Liver (tissue), 9 donors: ENCODE data around the gene PIEZO1. TPM values are rescaled to one million over a fixed set of nuclear protein-coding genes. Genes with fewer than 3 reads are reported as not detected.

ENCODE experiments used
- DNase-seq: peaks from one replicate; pipeline ENCODE4 v3.0.0-alpha.2; 2017; ENCODE audit warnings: low spot score
- H3K27ac ChIP-seq, 2 donors: one replicate each; pipeline ENCODE4 v1.7.0; 2013; ENCODE audit warnings: inconsistent platforms in 2 of 2, low read length in 2 of 2, control low read depth in 1 of 2, low read depth in 1 of 2, mild to moderate bottlenecking in 1 of 2
- H3K27me3 ChIP-seq, 4 donors: one replicate each; pipeline versions ENCODE4 v1.6.1 to v1.7.0; 2013; ENCODE audit warnings: low read length in 3 of 4, inconsistent platforms in 1 of 4, mild to moderate bottlenecking in 1 of 4, moderate library complexity in 1 of 4; ENCODE audit not compliant: control insufficient read depth in 4 of 4, insufficient read depth in 4 of 4
- H3K36me3 ChIP-seq, 4 donors: one replicate each; pipeline versions ENCODE4 v1.6.1 to v1.7.0; 2013; ENCODE audit warnings: low read length in 3 of 4, mild to moderate bottlenecking in 3 of 4, low read depth in 1 of 4, moderate library complexity in 1 of 4; ENCODE audit not compliant: control insufficient read depth in 4 of 4, insufficient read depth in 3 of 4
- H3K4me1 ChIP-seq, 4 donors: one replicate each; pipeline versions ENCODE4 v1.6.1 to v1.7.0; 2013; ENCODE audit warnings: low read length in 3 of 4, mild to moderate bottlenecking in 3 of 4, moderate library complexity in 1 of 4; ENCODE audit not compliant: control insufficient read depth in 4 of 4, insufficient read depth in 4 of 4
- H3K4me3 ChIP-seq, 3 donors: one replicate each; pipeline versions ENCODE4 v1.6.1 to v1.7.0; 2013; ENCODE audit warnings: low read length in 3 of 3, control low read depth in 1 of 3, low read depth in 1 of 3, mild to moderate bottlenecking in 1 of 3
- H3K9ac ChIP-seq, 2 donors: one replicate each; pipeline ENCODE4 v1.7.0; 2013; ENCODE audit warnings: low read length in 2 of 2, mild to moderate bottlenecking in 2 of 2, moderate library complexity in 2 of 2, control low read depth in 1 of 2, low read depth in 1 of 2
- H3K9me3 ChIP-seq, 4 donors: one replicate each; pipeline versions ENCODE4 v1.6.1 to v1.7.0; 2013; ENCODE audit warnings: low read length in 3 of 4; ENCODE audit not compliant: control insufficient read depth in 4 of 4
- EGR1 ChIP-seq, 2 donors: IDR thresholded peaks; 2 replicates each; pipeline ENCODE4 v1.6.1; 2016 to 2018; ENCODE audit warnings: antibody characterized with exemption in 2 of 2, low read depth in 2 of 2
- FOXA1 ChIP-seq: IDR thresholded peaks from 2 replicates; pipeline ENCODE4 v1.6.1; 2016; ENCODE audit warnings: antibody characterized with exemption
- FOXA2 ChIP-seq: IDR thresholded peaks from 2 replicates; pipeline ENCODE4 v1.6.1; 2016; ENCODE audit warnings: antibody characterized with exemption
- GABPA ChIP-seq, 2 donors: IDR thresholded peaks in 1 of 2; conservative IDR thresholded peaks in 1 of 2; 2 replicates each; pipeline ENCODE4 v1.6.1; 2016; ENCODE audit warnings: antibody characterized with exemption in 2 of 2, mild to moderate bottlenecking in 1 of 2, moderate library complexity in 1 of 2
- HNF4A ChIP-seq, 2 donors: conservative IDR thresholded peaks; 2 replicates each; pipeline ENCODE4 v1.6.1; 2016; ENCODE audit warnings: antibody characterized with exemption in 2 of 2, mild to moderate bottlenecking in 2 of 2
- HNF4G ChIP-seq: IDR thresholded peaks from 2 replicates; pipeline ENCODE4 v1.6.1; 2016; ENCODE audit warnings: antibody characterized with exemption
- JUND ChIP-seq, 2 donors: IDR thresholded peaks; 2 replicates each; pipeline ENCODE4 v1.6.1; 2016; ENCODE audit warnings: antibody characterized with exemption in 2 of 2
- NR2F2 ChIP-seq: IDR thresholded peaks from 2 replicates; pipeline ENCODE4 v1.6.1; 2016; ENCODE audit warnings: antibody characterized with exemption
- RAD21 ChIP-seq, 2 donors: IDR thresholded peaks; 2 replicates each; pipeline ENCODE4 v1.6.1; 2016; ENCODE audit warnings: antibody characterized with exemption in 2 of 2, mild to moderate bottlenecking in 2 of 2
- RXRA ChIP-seq, 2 donors: IDR thresholded peaks; 2 replicates each; pipeline ENCODE4 v1.6.1; 2017 to 2018; ENCODE audit warnings: antibody characterized with exemption in 2 of 2, mild to moderate bottlenecking in 1 of 2
- SP1 ChIP-seq: IDR thresholded peaks from 2 replicates; pipeline ENCODE4 v1.6.1; 2018; ENCODE audit warnings: antibody characterized with exemption, mild to moderate bottlenecking
- TAF1 ChIP-seq: conservative IDR thresholded peaks from 2 replicates; pipeline ENCODE4 v1.6.1; 2016; ENCODE audit warnings: antibody characterized with exemption, mild to moderate bottlenecking
- YY1 ChIP-seq: IDR thresholded peaks from 2 replicates; pipeline ENCODE4 v1.6.1; 2016; ENCODE audit warnings: antibody characterized with exemption, mild to moderate bottlenecking
- whole genome bisulfite sequencing: extraction: QIAGEN DNeasy Blood & Tissue Kit; methylation state at CpG from one replicate; pipeline ENCODE4 v1.1.7; 2013; 5-methylcytosine and 5-hydroxymethylcytosine counted together
- polyA plus RNA-seq, 2 donors: library from polyadenylated mRNA; stranded (reverse) in 1 of 2; unstranded in 1 of 2; fragments of 200-250 nt in 1 of 2; fragments of >200 nt in 1 of 2; fragmentation: Nextera tagmentation in 1 of 2; extraction: Ambion mirVana in 1 of 2; gene quantifications; one replicate each; pipeline versions ENCODE4 v1.2.1 to v1.2.3, GENCODE V29; 2013 to 2015
- total RNA-seq, 2 donors: library from RNA; depleted of rRNA; stranded (reverse); fragments of >200 nt; gene quantifications; one replicate each; pipeline ENCODE4 v1.2.3, GENCODE V29; 2014
- TF ChIP-seq, protein P1 (sequence below): IDR thresholded peaks from 2 replicates; pipeline ENCODE4 v1.6.1; 2016; ENCODE audit warnings: antibody characterized with exemption
- TF ChIP-seq, protein P2 (sequence below): IDR thresholded peaks from 2 replicates; pipeline ENCODE4 v1.6.1; 2016; ENCODE audit warnings: antibody characterized with exemption, mild to moderate bottlenecking
- TF ChIP-seq, protein P3 (sequence below): IDR thresholded peaks from 2 replicates; pipeline ENCODE4 v1.6.1; 2016; ENCODE audit warnings: antibody characterized with exemption
- TF ChIP-seq, protein P4 (sequence below): IDR thresholded peaks from 2 replicates; pipeline ENCODE4 v1.6.1; 2016; ENCODE audit warnings: antibody characterized with exemption
- TF ChIP-seq, protein P5 (sequence below): fragments of 150-350 bp; IDR thresholded peaks from 2 replicates; pipeline ENCODE4 v1.5.1; 2017; ENCODE audit warnings: improper control_type of control experiment, low read depth, low read length; ENCODE audit not compliant: missing input control
- donor health status: healthy.
- donor health status: healthy.
- donor health status: healthy.
- donor health status: healthy.
- donor health status: healthy.

Gene PIEZO1
- total and polyA plus RNA-seq, 4 donors: 15.3 to 74.7 (median 59.2) TPM

DNA sequence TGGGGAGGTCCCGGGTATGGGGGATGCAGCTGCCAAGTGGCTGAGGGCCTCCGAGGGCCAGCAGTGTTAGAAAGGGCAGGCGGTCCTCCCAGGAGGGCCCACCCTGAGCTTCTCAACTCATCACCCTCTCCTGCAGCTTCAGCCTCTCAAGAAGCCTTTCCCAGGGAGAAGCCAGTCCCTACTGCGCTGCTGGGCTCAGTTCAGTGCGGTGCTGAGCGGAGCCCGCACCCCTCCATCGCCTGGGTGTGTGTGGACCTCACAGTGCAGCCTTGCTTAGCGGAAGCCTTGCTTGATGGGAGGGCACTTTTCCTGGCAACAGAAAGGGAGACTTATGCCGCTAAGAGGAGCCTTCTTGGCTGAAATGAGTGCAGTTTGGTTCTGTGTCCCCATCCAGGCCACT lies 30.2 kb upstream of the PIEZO1 start:
- 94% methylated on average over 10 of the region's 10 CpGs for WGBS

DNA sequence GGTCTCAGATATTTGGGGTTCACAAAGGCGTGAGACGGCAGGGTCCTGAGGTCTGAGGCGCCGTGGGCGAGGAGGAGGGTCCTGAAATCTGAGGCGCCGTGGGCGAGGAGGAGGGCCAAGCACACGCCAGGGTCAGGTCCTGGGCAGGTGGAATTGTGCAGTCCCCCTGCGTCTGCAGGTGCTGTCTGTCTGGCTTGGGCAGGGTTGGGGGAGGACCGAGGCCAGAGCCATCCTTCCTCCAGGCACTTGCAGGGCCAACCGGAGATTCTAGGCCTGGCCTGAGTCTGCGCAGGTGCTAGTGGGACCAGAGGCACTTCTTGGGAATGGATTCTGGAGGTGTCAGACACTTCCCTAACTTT lies 29.1 kb upstream of the PIEZO1 start:
- H3K4me3 ChIP-seq: no peak overlapping the region
- peaks cover 0 to 6% (median 2%) of the 10 kb centered on the region in 4 donors for H3K36me3 ChIP-seq
- H3K27ac ChIP-seq: no peak overlapping the region
- TF ChIP-seq TAF1 (no peak), HNF4A (conservative IDR thresholded peaks at IDR 0.05) (no peak), RXRA (IDR thresholded peaks at IDR 0.05) (no peak), NR2F2 (no peak), FOXA1 (no peak), RAD21 (IDR thresholded peaks at IDR 0.05) (no peak), EGR1 (IDR thresholded peaks at IDR 0.05; ENCODE audit: low read depth in 2 of 2) (no peak), FOXA2 (no peak), HNF4G (no peak), SP1 (no peak), YY1 (no peak), JUND (IDR thresholded peaks at IDR 0.05) (no peak), GABPA (IDR thresholded peaks at IDR 0.05 in 1 of 2, conservative IDR thresholded peaks at IDR 0.05 in 1 of 2) (no peak)
- TF ChIP-seq, protein P1, sequence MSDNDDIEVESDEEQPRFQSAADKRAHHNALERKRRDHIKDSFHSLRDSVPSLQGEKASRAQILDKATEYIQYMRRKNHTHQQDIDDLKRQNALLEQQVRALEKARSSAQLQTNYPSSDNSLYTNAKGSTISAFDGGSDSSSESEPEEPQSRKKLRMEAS: no peak
- TF ChIP-seq, protein P2, sequence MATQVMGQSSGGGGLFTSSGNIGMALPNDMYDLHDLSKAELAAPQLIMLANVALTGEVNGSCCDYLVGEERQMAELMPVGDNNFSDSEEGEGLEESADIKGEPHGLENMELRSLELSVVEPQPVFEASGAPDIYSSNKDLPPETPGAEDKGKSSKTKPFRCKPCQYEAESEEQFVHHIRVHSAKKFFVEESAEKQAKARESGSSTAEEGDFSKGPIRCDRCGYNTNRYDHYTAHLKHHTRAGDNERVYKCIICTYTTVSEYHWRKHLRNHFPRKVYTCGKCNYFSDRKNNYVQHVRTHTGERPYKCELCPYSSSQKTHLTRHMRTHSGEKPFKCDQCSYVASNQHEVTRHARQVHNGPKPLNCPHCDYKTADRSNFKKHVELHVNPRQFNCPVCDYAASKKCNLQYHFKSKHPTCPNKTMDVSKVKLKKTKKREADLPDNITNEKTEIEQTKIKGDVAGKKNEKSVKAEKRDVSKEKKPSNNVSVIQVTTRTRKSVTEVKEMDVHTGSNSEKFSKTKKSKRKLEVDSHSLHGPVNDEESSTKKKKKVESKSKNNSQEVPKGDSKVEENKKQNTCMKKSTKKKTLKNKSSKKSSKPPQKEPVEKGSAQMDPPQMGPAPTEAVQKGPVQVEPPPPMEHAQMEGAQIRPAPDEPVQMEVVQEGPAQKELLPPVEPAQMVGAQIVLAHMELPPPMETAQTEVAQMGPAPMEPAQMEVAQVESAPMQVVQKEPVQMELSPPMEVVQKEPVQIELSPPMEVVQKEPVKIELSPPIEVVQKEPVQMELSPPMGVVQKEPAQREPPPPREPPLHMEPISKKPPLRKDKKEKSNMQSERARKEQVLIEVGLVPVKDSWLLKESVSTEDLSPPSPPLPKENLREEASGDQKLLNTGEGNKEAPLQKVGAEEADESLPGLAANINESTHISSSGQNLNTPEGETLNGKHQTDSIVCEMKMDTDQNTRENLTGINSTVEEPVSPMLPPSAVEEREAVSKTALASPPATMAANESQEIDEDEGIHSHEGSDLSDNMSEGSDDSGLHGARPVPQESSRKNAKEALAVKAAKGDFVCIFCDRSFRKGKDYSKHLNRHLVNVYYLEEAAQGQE: no peak
- TF ChIP-seq, protein P3, sequence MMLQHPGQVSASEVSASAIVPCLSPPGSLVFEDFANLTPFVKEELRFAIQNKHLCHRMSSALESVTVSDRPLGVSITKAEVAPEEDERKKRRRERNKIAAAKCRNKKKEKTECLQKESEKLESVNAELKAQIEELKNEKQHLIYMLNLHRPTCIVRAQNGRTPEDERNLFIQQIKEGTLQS: no peak
- TF ChIP-seq, protein P4, sequence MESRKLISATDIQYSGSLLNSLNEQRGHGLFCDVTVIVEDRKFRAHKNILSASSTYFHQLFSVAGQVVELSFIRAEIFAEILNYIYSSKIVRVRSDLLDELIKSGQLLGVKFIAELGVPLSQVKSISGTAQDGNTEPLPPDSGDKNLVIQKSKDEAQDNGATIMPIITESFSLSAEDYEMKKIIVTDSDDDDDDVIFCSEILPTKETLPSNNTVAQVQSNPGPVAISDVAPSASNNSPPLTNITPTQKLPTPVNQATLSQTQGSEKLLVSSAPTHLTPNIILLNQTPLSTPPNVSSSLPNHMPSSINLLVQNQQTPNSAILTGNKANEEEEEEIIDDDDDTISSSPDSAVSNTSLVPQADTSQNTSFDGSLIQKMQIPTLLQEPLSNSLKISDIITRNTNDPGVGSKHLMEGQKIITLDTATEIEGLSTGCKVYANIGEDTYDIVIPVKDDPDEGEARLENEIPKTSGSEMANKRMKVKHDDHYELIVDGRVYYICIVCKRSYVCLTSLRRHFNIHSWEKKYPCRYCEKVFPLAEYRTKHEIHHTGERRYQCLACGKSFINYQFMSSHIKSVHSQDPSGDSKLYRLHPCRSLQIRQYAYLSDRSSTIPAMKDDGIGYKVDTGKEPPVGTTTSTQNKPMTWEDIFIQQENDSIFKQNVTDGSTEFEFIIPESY: no peak
- TF ChIP-seq, protein P5, sequence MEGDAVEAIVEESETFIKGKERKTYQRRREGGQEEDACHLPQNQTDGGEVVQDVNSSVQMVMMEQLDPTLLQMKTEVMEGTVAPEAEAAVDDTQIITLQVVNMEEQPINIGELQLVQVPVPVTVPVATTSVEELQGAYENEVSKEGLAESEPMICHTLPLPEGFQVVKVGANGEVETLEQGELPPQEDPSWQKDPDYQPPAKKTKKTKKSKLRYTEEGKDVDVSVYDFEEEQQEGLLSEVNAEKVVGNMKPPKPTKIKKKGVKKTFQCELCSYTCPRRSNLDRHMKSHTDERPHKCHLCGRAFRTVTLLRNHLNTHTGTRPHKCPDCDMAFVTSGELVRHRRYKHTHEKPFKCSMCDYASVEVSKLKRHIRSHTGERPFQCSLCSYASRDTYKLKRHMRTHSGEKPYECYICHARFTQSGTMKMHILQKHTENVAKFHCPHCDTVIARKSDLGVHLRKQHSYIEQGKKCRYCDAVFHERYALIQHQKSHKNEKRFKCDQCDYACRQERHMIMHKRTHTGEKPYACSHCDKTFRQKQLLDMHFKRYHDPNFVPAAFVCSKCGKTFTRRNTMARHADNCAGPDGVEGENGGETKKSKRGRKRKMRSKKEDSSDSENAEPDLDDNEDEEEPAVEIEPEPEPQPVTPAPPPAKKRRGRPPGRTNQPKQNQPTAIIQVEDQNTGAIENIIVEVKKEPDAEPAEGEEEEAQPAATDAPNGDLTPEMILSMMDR: no peak
- 86% methylated on average over 13 of the region's 13 CpGs for WGBS
- H3K9ac ChIP-seq: no peak overlapping the region
- DNase-seq: no peak
- peaks cover 3 to 24% (median 13%) of the 10 kb centered on the region in 4 donors for H3K4me1 ChIP-seq
- no peaks in the 10 kb centered on the region for H3K27me3 ChIP-seq
- H3K9me3 ChIP-seq: no peaks in the 10 kb centered on the region

More for the DNA sequence above, 30.2 kb upstream of the PIEZO1 start:
- Histone ChIP-seq H3K36me3 (no peaks in the 10 kb centered on the region), H3K9ac (no peak overlapping the region), H3K4me1 (peaks cover 3 to 19% (median 12%) of the 10 kb centered on the region in 4 donors), H3K27me3 (no peaks in the 10 kb centered on the region), H3K4me3 (no peak overlapping the region), H3K9me3 (no peaks in the 10 kb centered on the region), H3K27ac (no peak overlapping the region)
- TF ChIP-seq FOXA1: no peak
- TF ChIP-seq SP1: no peak
- no peak for DNase-seq
